HG02571 (cell line): Measurements from ENCODE around the gene BFSP2.

Source experiments
- ATAC-seq: cut with Tn5 transposase; IDR thresholded peaks from one replicate; pipeline ENCODE4 v1.9.1; 2021; ENCODE audit warnings: mild to moderate bottlenecking, moderate library complexity; ENCODE audit not compliant: unreplicated experiment

BFSP2 gene

GRCh38 chr3:133383175-133383574, 16.7 kb upstream of the BFSP2 start:
- no peak for ATAC-seq

GRCh38 chr3:133383741-133384140, 16.1 kb upstream of the BFSP2 start:
- ATAC-seq: no peak

GRCh38 chr3:133384331-133385027, 15.4 kb upstream of the BFSP2 start:
- no peak for ATAC-seq

- ATAC-seq: no peak
These were observed 13.0 kb upstream of the BFSP2 start for GRCh38 chr3:133386876-133387275.

GRCh38 chr3:133387341-133387740, 12.5 kb upstream of the BFSP2 start:
- ATAC-seq: no peak

GRCh38 chr3:133388696-133389395, 11.0 kb upstream of the BFSP2 start:
- no peak for ATAC-seq

GRCh38 chr3:133390715-133391114, 9.1 kb upstream of the BFSP2 start:
- no peak for ATAC-seq

GRCh38 chr3:133393204-133393603, 6.7 kb upstream of the BFSP2 start:
- ATAC-seq: no peak

GRCh38 chr3:133393691-133394474, 6.0 kb upstream of the BFSP2 start:
- ATAC-seq: no peak

GRCh38 chr3:133394561-133395311, 5.1 kb upstream of the BFSP2 start:
- no peak for ATAC-seq

GRCh38 chr3:133396906-133397305, 3.0 kb upstream of the BFSP2 start:
- ATAC-seq: no peak

GRCh38 chr3:133401374-133402135, 1.7 kb downstream of the BFSP2 start:
- ATAC-seq: no peak

- ATAC-seq: no peak
These were observed 5.1 kb downstream of the BFSP2 start for GRCh38 chr3:133404920-133405319.

GRCh38 chr3:133408366-133408765, 8.5 kb downstream of the BFSP2 start:
- ATAC-seq: no peak

GRCh38 chr3:133408961-133409360, 9.1 kb downstream of the BFSP2 start:
- ATAC-seq: no peak

GRCh38 chr3:133410191-133410892, 10.5 kb downstream of the BFSP2 start:
- no peak for ATAC-seq

GRCh38 chr3:133412183-133413132, 12.6 kb downstream of the BFSP2 start:
- ATAC-seq: no peak

GRCh38 chr3:133413161-133414020, 13.5 kb downstream of the BFSP2 start:
- ATAC-seq: no peak
